ENCODE data around the gene CDK8.

DNA sequence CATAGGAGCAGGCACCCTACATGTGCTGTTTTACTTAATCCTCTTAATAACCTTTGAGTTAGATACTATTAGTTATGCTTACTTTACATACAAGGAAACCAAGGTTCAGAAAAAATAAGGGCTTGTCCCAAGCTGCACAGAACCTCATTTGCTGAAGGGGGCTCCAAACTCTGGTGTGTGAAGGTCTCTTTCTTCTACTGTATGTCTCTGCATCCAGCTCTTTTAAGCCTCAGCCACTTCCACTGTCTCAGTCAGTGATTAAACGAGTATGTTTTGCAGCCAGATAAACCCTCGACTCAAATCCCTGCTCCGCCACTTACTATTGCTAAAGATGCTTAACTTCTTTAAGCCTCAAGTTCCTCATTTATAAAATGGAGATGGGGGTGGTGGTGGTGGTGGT lies 191.2 kb downstream of the CDK8 start:
- TF ChIP-seq, protein P1, sequence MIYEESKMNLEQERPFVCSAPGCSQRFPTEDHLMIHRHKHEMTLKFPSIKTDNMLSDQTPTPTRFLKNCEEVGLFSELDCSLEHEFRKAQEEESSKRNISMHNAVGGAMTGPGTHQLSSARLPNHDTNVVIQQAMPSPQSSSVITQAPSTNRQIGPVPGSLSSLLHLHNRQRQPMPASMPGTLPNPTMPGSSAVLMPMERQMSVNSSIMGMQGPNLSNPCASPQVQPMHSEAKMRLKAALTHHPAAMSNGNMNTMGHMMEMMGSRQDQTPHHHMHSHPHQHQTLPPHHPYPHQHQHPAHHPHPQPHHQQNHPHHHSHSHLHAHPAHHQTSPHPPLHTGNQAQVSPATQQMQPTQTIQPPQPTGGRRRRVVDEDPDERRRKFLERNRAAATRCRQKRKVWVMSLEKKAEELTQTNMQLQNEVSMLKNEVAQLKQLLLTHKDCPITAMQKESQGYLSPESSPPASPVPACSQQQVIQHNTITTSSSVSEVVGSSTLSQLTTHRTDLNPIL (CRISPR knock-in tag; IDR thresholded peaks at IDR 0.05; ENCODE audit: low read depth), result no peak
- TF ChIP-seq, protein P2, sequence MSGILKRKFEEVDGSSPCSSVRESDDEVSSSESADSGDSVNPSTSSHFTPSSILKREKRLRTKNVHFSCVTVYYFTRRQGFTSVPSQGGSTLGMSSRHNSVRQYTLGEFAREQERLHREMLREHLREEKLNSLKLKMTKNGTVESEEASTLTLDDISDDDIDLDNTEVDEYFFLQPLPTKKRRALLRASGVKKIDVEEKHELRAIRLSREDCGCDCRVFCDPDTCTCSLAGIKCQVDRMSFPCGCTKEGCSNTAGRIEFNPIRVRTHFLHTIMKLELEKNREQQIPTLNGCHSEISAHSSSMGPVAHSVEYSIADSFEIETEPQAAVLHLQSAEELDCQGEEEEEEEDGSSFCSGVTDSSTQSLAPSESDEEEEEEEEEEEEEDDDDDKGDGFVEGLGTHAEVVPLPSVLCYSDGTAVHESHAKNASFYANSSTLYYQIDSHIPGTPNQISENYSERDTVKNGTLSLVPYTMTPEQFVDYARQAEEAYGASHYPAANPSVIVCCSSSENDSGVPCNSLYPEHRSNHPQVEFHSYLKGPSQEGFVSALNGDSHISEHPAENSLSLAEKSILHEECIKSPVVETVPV (CRISPR knock-in tag; IDR thresholded peaks at IDR 0.05), result no peak

Data from SK-N-SH treated with all-trans-retinoic acid at 6 μM for 48 hours (cell line).